Peyer's patch (tissue), 4 donors: ENCODE measurements around the gene TCF7L2. TPM values are rescaled to one million over a fixed set of nuclear protein-coding genes. Genes with fewer than 3 reads are reported as not detected.

ENCODE experiments used
- DNase-seq, 3 donors: peaks; one replicate each; pipeline ENCODE4 v3.0.0-alpha.2; 2017 to 2019
- H3K27ac ChIP-seq, 4 donors: fragments of 200-600 bp; sonication (generic); one replicate each; pipeline ENCODE4 v1.5.1; 2016 to 2019
- H3K27me3 ChIP-seq, 2 donors: fragments of 200-600 bp; sonication (generic); one replicate each; pipeline ENCODE4 v1.5.1; 2019
- H3K36me3 ChIP-seq, 3 donors: fragments of 200-600 bp; sonication (generic); one replicate each; pipeline ENCODE4 v1.5.1; 2016 to 2019
- H3K4me1 ChIP-seq, 4 donors: fragments of 200-600 bp; sonication (generic); one replicate each; pipeline ENCODE4 v1.5.1; 2016 to 2019
- H3K4me3 ChIP-seq, 4 donors: fragments of 200-600 bp; sonication (generic); 1 replicate in 3 of 4; 2 replicates in 1 of 4; pipeline ENCODE4 v1.5.1; 2016 to 2019; ENCODE audit warnings: mild to moderate bottlenecking in 1 of 4
- H3K9me3 ChIP-seq, 4 donors: fragments of 200-600 bp; sonication (generic); one replicate each; pipeline ENCODE4 v1.5.1; 2016 to 2019; ENCODE audit warnings: mild to moderate bottlenecking in 1 of 4
- CTCF ChIP-seq, 6 experiments: fragments of 450-650 bp in 4 of 6; fragments of 200-600 bp in 2 of 6; sonication (generic) in 1 of 6; IDR thresholded peaks; one replicate each; pipeline ENCODE4 v1.5.1; 2017 to 2019; ENCODE audit warnings: antibody characterized with exemption in 6 of 6, mild to moderate bottlenecking in 3 of 6, moderate library complexity in 1 of 6
- POLR2A ChIP-seq, 2 donors: fragments of 450-650 bp; IDR thresholded peaks; one replicate each; pipeline ENCODE4 v1.5.1; 2017; ENCODE audit warnings: antibody characterized with exemption in 2 of 2, mild to moderate bottlenecking in 2 of 2, moderate library complexity in 2 of 2
- total RNA-seq, 4 donors: library from RNA; depleted of rRNA; stranded (reverse); fragments of >200 nt; gene quantifications; one replicate each; pipeline ENCODE4 v1.1.0, GENCODE V29; 2016

The TCF7L2 gene
- total RNA-seq, 4 donors from 2014 or later = 72.3 to 148 (median 93.0) TPM

- no peak overlapping the region for H3K27ac ChIP-seq
- H3K4me3 ChIP-seq = no peak overlapping the region
- DNase-seq = no peak
- H3K4me1 ChIP-seq = peaks cover 0 to 31% (median 2%) of the 10 kb centered on the region in 4 donors
- no peaks in the 10 kb centered on the region for H3K9me3 ChIP-seq
- TF ChIP-seq CTCF (IDR thresholded peaks at IDR 0.05) (no peak), POLR2A (IDR thresholded peaks at IDR 0.05) (no peak)
- H3K36me3 ChIP-seq = peaks cover 0 to 13% (median 0%) of the 10 kb centered on the region in 3 donors
- no peaks in the 10 kb centered on the region for H3K27me3 ChIP-seq
Observed at GRCh38 chr10:113068178-113068890, 118.3 kb downstream of the TCF7L2 start.

GRCh38 chr10:113069595-113069994 lies 119.5 kb downstream of the TCF7L2 start:
- Histone ChIP-seq H3K4me3 (no peak overlapping the region), H3K36me3 (peaks cover 0 to 13% (median 0%) of the 10 kb centered on the region in 3 donors), H3K27ac (no peak overlapping the region), H3K4me1 (peaks cover 0 to 33% (median 2%) of the 10 kb centered on the region in 4 donors), H3K27me3 (no peaks in the 10 kb centered on the region), H3K9me3 (no peaks in the 10 kb centered on the region)
- TF ChIP-seq POLR2A (IDR thresholded peaks at IDR 0.05) (no peak), CTCF (IDR thresholded peaks at IDR 0.05) (no peak)
- no peak for DNase-seq

GRCh38 chr10:113071446-113071845 lies 121.4 kb downstream of the TCF7L2 start:
- peaks cover 0 to 29% (median 0%) of the 10 kb centered on the region in 4 donors for H3K4me1 ChIP-seq
- TF ChIP-seq POLR2A (IDR thresholded peaks at IDR 0.05) (no peak), CTCF (IDR thresholded peaks at IDR 0.05) (no peak)
- H3K4me3 ChIP-seq = no peak overlapping the region
- peak in 2 of 3 donors; percentile 69 to 70 for DNase-seq
- H3K27ac ChIP-seq = peak overlapping the region in 1 of 4 donors; percentile 50
- H3K36me3 ChIP-seq = peaks cover 0 to 13% (median 0%) of the 10 kb centered on the region in 3 donors
- no peaks in the 10 kb centered on the region for H3K27me3 ChIP-seq
- H3K9me3 ChIP-seq = no peaks in the 10 kb centered on the region

- H3K36me3 ChIP-seq = peaks cover 0 to 12% (median 0%) of the 10 kb centered on the region in 3 donors
- H3K4me1 ChIP-seq = peaks cover 0 to 29% (median 0%) of the 10 kb centered on the region in 4 donors
- no peaks in the 10 kb centered on the region for H3K9me3 ChIP-seq
- H3K27ac ChIP-seq = peak overlapping the region in 3 of 4 donors; percentile 46 to 77 (median 63)
- DNase-seq = peak in 2 of 3 donors; percentile 87
- TF ChIP-seq CTCF (IDR thresholded peaks at IDR 0.05) (no peak), POLR2A (IDR thresholded peaks at IDR 0.05) (peak in 1 of 2 donors; percentile 45)
- no peaks in the 10 kb centered on the region for H3K27me3 ChIP-seq
- peak overlapping the region in 2 of 4 donors; percentile 6 to 22 for H3K4me3 ChIP-seq
Observed at GRCh38 chr10:113073549-113074189, 123.6 kb downstream of the TCF7L2 start.

- TF ChIP-seq CTCF (IDR thresholded peaks at IDR 0.05) = no peak
- no peak for TF ChIP-seq POLR2A (IDR thresholded peaks at IDR 0.05)
- Histone ChIP-seq H3K27ac (no peak overlapping the region), H3K9me3 (no peaks in the 10 kb centered on the region), H3K4me3 (no peak overlapping the region), H3K4me1 (peaks cover 0 to 14% (median 0%) of the 10 kb centered on the region in 4 donors), H3K36me3 (peaks cover 0 to 3% (median 0%) of the 10 kb centered on the region in 3 donors), H3K27me3 (no peaks in the 10 kb centered on the region)
- DNase-seq = no peak
Observed at GRCh38 chr10:113076949-113077348, 126.9 kb downstream of the TCF7L2 start.
